ENCODE measurements around the gene ACTL10.
"Not testable (repeated sequence)": the region's sequence is repeated elsewhere in the genome, so short reads cannot be mapped to it uniquely, and the experiment has no call there.

Gene ACTL10

GRCh38 chr20:33646191-33646590, 20.6 kb upstream of the ACTL10 start:
- no peak overlapping the region for H4K12ac ChIP-seq (ENCODE audit: low read depth, low read length)
- no peak overlapping the region for H4K91ac ChIP-seq (ENCODE audit: low read depth, low read length)
- no peak overlapping the region for H2AK5ac ChIP-seq (ENCODE audit: low read length)
- WGBS (ENCODE audit: extremely low coverage, insufficient coverage, insufficient read length), result no CpG with 5 or more reads among the region's 5 CpGs
- peaks cover 19 to 20% of the 10 kb centered on the region in 2 experiments for H3K36me3 ChIP-seq (ENCODE audit: control insufficient read depth in 1 of 2, insufficient read depth in 2 of 2, low read length in 2 of 2)
- H3K18ac ChIP-seq (ENCODE audit: low read length), result no peak overlapping the region
- H3K4me2 ChIP-seq (ENCODE audit: low read length), result no peak overlapping the region
- no peak overlapping the region for H3K23ac ChIP-seq (ENCODE audit: low read length)
- H2BK12ac ChIP-seq (ENCODE audit: low read length), result no peak overlapping the region
- no peak overlapping the region for H2AFZ ChIP-seq (ENCODE audit: insufficient read depth, low read length, poor library complexity)
- no peaks in the 10 kb centered on the region for H3K27me3 ChIP-seq (ENCODE audit: insufficient read depth, low read length)
- H3K4ac ChIP-seq (ENCODE audit: low read depth, low read length), result no peak overlapping the region
- no peak overlapping the region for H4K8ac ChIP-seq (ENCODE audit: low read depth, low read length)
- DNase-seq, result no peak
- no peaks in the 10 kb centered on the region for H3K79me2 ChIP-seq (ENCODE audit: control insufficient read depth, insufficient read depth, low read length, poor library complexity)
- no peak overlapping the region for H3K27ac ChIP-seq (ENCODE audit: low read depth, low read length)
- peaks cover 0 to 2% of the 10 kb centered on the region in 2 experiments for H3K4me1 ChIP-seq (ENCODE audit: control insufficient read depth in 1 of 2, insufficient read depth in 2 of 2, low read length in 2 of 2)
- H3K9ac ChIP-seq (ENCODE audit: low read length), result no peak overlapping the region
- no peak overlapping the region for H2BK120ac ChIP-seq (ENCODE audit: insufficient read depth, low read length, poor library complexity)
- no peak overlapping the region for H3K4me3 ChIP-seq (ENCODE audit: low read depth, low read length)
- no peaks in the 10 kb centered on the region for H3K9me3 ChIP-seq (ENCODE audit: insufficient read depth, low read depth, low read length)
- H3K14ac ChIP-seq (ENCODE audit: low read length), result no peak overlapping the region
- H2BK5ac ChIP-seq (ENCODE audit: low read depth, low read length, poor library complexity), result no peak overlapping the region
- H3K79me1 ChIP-seq (ENCODE audit: low read length), result no peaks in the 10 kb centered on the region

GRCh38 chr20:33646959-33647602, 19.7 kb upstream of the ACTL10 start:
- not testable (repeated sequence) for H3K4me3 ChIP-seq (ENCODE audit: low read depth, low read length); H2BK120ac ChIP-seq (ENCODE audit: insufficient read depth, low read length, poor library complexity); H4K8ac ChIP-seq (ENCODE audit: low read depth, low read length); H2AK5ac ChIP-seq (ENCODE audit: low read length); H3K79me1 ChIP-seq (ENCODE audit: low read length); H3K9me3 ChIP-seq (ENCODE audit: insufficient read depth, low read depth, low read length); H4K91ac ChIP-seq (ENCODE audit: low read depth, low read length); H2BK12ac ChIP-seq (ENCODE audit: low read length); DNase-seq; H3K27me3 ChIP-seq (ENCODE audit: insufficient read depth, low read length); H3K9ac ChIP-seq (ENCODE audit: low read length); H3K27ac ChIP-seq (ENCODE audit: low read depth, low read length); H2BK5ac ChIP-seq (ENCODE audit: low read depth, low read length, poor library complexity); H2AFZ ChIP-seq (ENCODE audit: insufficient read depth, low read length, poor library complexity); H3K4me2 ChIP-seq (ENCODE audit: low read length); H3K14ac ChIP-seq (ENCODE audit: low read length); H3K4ac ChIP-seq (ENCODE audit: low read depth, low read length); H3K79me2 ChIP-seq (ENCODE audit: control insufficient read depth, insufficient read depth, low read length, poor library complexity); H4K12ac ChIP-seq (ENCODE audit: low read depth, low read length); H3K18ac ChIP-seq (ENCODE audit: low read length); H3K23ac ChIP-seq (ENCODE audit: low read length); H3K4me1 ChIP-seq (ENCODE audit: control insufficient read depth in 1 of 2, insufficient read depth in 2 of 2, low read length in 2 of 2)
- H3K36me3 ChIP-seq (ENCODE audit: control insufficient read depth in 1 of 2, insufficient read depth in 2 of 2, low read length in 2 of 2), result peaks cover 16 to 17% of the 10 kb centered on the region in 2 experiments
- WGBS (ENCODE audit: extremely low coverage, insufficient coverage, insufficient read length), result no CpG with 5 or more reads among the region's 14 CpGs

- Histone ChIP-seq H2AK5ac (ENCODE audit: low read length) (no peak overlapping the region), H2AFZ (ENCODE audit: insufficient read depth, low read length, poor library complexity) (no peak overlapping the region), H3K27ac (ENCODE audit: low read depth, low read length) (no peak overlapping the region), H2BK12ac (ENCODE audit: low read length) (no peak overlapping the region), H3K4ac (ENCODE audit: low read depth, low read length) (no peak overlapping the region), H2BK120ac (ENCODE audit: insufficient read depth, low read length, poor library complexity) (no peak overlapping the region), H3K14ac (ENCODE audit: low read length) (no peak overlapping the region), H3K36me3 (ENCODE audit: control insufficient read depth in 1 of 2, insufficient read depth in 2 of 2, low read length in 2 of 2) (peaks cover 13 to 17% of the 10 kb centered on the region in 2 experiments), H4K91ac (ENCODE audit: low read depth, low read length) (no peak overlapping the region), H4K12ac (ENCODE audit: low read depth, low read length) (no peak overlapping the region), H3K18ac (ENCODE audit: low read length) (no peak overlapping the region), H3K23ac (ENCODE audit: low read length) (no peak overlapping the region), H3K27me3 (ENCODE audit: insufficient read depth, low read length) (no peaks in the 10 kb centered on the region), H3K79me2 (ENCODE audit: control insufficient read depth, insufficient read depth, low read length, poor library complexity) (no peaks in the 10 kb centered on the region), H3K4me3 (ENCODE audit: low read depth, low read length) (no peak overlapping the region), H3K4me1 (ENCODE audit: control insufficient read depth in 1 of 2, insufficient read depth in 2 of 2, low read length in 2 of 2) (peaks cover 0 to 2% of the 10 kb centered on the region in 2 experiments), H3K4me2 (ENCODE audit: low read length) (no peak overlapping the region), H3K9me3 (ENCODE audit: insufficient read depth, low read depth, low read length) (no peaks in the 10 kb centered on the region), H3K79me1 (ENCODE audit: low read length) (no peaks in the 10 kb centered on the region), H4K8ac (ENCODE audit: low read depth, low read length) (no peak overlapping the region), H2BK5ac (ENCODE audit: low read depth, low read length, poor library complexity) (no peak overlapping the region), H3K9ac (ENCODE audit: low read length) (no peak overlapping the region)
- no peak for DNase-seq
- no CpG with 5 or more reads among the region's 11 CpGs for WGBS (ENCODE audit: extremely low coverage, insufficient coverage, insufficient read length)
These were observed 18.9 kb upstream of the ACTL10 start for GRCh38 chr20:33647603-33648395.

GRCh38 chr20:33648396-33649004, 18.2 kb upstream of the ACTL10 start:
- Histone ChIP-seq H2BK5ac (ENCODE audit: low read depth, low read length, poor library complexity) (no peak overlapping the region), H3K79me2 (ENCODE audit: control insufficient read depth, insufficient read depth, low read length, poor library complexity) (no peaks in the 10 kb centered on the region), H4K8ac (ENCODE audit: low read depth, low read length) (no peak overlapping the region), H2AK5ac (ENCODE audit: low read length) (no peak overlapping the region), H3K27me3 (ENCODE audit: insufficient read depth, low read length) (no peaks in the 10 kb centered on the region), H3K4me3 (ENCODE audit: low read depth, low read length) (no peak overlapping the region), H3K23ac (ENCODE audit: low read length) (no peak overlapping the region), H2BK120ac (ENCODE audit: insufficient read depth, low read length, poor library complexity) (no peak overlapping the region), H3K9me3 (ENCODE audit: insufficient read depth, low read depth, low read length) (no peaks in the 10 kb centered on the region), H3K14ac (ENCODE audit: low read length) (no peak overlapping the region), H3K9ac (ENCODE audit: low read length) (peak overlapping the region; percentile 59), H4K91ac (ENCODE audit: low read depth, low read length) (no peak overlapping the region), H3K27ac (ENCODE audit: low read depth, low read length) (no peak overlapping the region), H2AFZ (ENCODE audit: insufficient read depth, low read length, poor library complexity) (no peak overlapping the region), H3K4me2 (ENCODE audit: low read length) (no peak overlapping the region), H4K12ac (ENCODE audit: low read depth, low read length) (no peak overlapping the region), H3K36me3 (ENCODE audit: control insufficient read depth in 1 of 2, insufficient read depth in 2 of 2, low read length in 2 of 2) (peaks cover 13 to 17% of the 10 kb centered on the region in 2 experiments), H3K4ac (ENCODE audit: low read depth, low read length) (no peak overlapping the region), H3K79me1 (ENCODE audit: low read length) (no peaks in the 10 kb centered on the region), H3K18ac (ENCODE audit: low read length) (no peak overlapping the region), H2BK12ac (ENCODE audit: low read length) (no peak overlapping the region), H3K4me1 (ENCODE audit: control insufficient read depth in 1 of 2, insufficient read depth in 2 of 2, low read length in 2 of 2) (peaks cover 0 to 2% of the 10 kb centered on the region in 2 experiments)
- DNase-seq, result no peak
- no CpG with 5 or more reads among the region's 14 CpGs for WGBS (ENCODE audit: extremely low coverage, insufficient coverage, insufficient read length)
